GM11168 (cell line): ENCODE data around the gene IDNK.

Source experiments
- in situ Hi-C: fragments of 300-500 bp; cut with MboI; formaldehyde crosslinking; loops from one replicate; pipeline ENCODE4 v1.12.0; 2022; ENCODE audit warnings: low sequenced_read_pairs; ENCODE audit not compliant: unreplicated experiment

IDNK gene

GRCh38 chr9:83677596-83677995, 54.7 kb downstream of the IDNK start:
- in situ Hi-C loops, result no loop called here

- in situ Hi-C loops, result no loop called here
Observed at GRCh38 chr9:83680233-83680632, 57.3 kb downstream of the IDNK start.

- in situ Hi-C loops, result no loop called here
Observed at GRCh38 chr9:83681490-83681889, 58.5 kb downstream of the IDNK start.

GRCh38 chr9:83688921-83689320, 66.0 kb downstream of the IDNK start:
- in situ Hi-C loops, result no loop called here

- in situ Hi-C loops, result no loop called here
Observed at GRCh38 chr9:83691492-83691891, 68.5 kb downstream of the IDNK start.
